Duodenal mucosa (tissue), 2 donors: ENCODE results near the gene DCST2.
A peak's percentile ranks its signal among the peaks of the same experiment; 100 is the strongest.

Source experiments
- H3K27ac ChIP-seq: one replicate; pipeline ENCODE4 v1.7.0; 2013; ENCODE audit warnings: low read depth, low read length
- H3K27me3 ChIP-seq, 2 donors: one replicate each; pipeline ENCODE4 v1.7.0; 2013; ENCODE audit warnings: low read length in 2 of 2, control low read depth in 1 of 2; ENCODE audit not compliant: insufficient read depth in 2 of 2, control insufficient read depth in 1 of 2
- H3K36me3 ChIP-seq, 2 donors: one replicate each; pipeline ENCODE4 v1.7.0; 2013; ENCODE audit warnings: low read length in 2 of 2, control low read depth in 1 of 2; ENCODE audit not compliant: insufficient read depth in 2 of 2, control insufficient read depth in 1 of 2
- H3K4me1 ChIP-seq, 2 donors: one replicate each; pipeline ENCODE4 v1.7.0; 2013; ENCODE audit warnings: low read length in 2 of 2, control low read depth in 1 of 2; ENCODE audit not compliant: insufficient read depth in 2 of 2, control insufficient read depth in 1 of 2
- H3K4me3 ChIP-seq, 2 donors: one replicate each; pipeline ENCODE4 v1.7.0; 2013; ENCODE audit warnings: low read length in 2 of 2, low read depth in 1 of 2
- H3K9ac ChIP-seq, 2 donors: one replicate each; pipeline ENCODE4 v1.7.0; 2013; ENCODE audit warnings: low read length in 2 of 2, low read depth in 1 of 2
- H3K9me3 ChIP-seq, 2 donors: one replicate each; pipeline ENCODE4 v1.7.0; 2013; ENCODE audit warnings: low read length in 2 of 2, control low read depth in 1 of 2; ENCODE audit not compliant: control insufficient read depth in 1 of 2

DCST2 gene

GRCh38 chr1:155026588-155026987 is 7.0 kb downstream of the DCST2 start:
- Histone ChIP-seq H3K9me3 (no peaks in the 10 kb centered on the region), H3K4me1 (peaks cover 7 to 10% of the 10 kb centered on the region in 2 donors), H3K27ac (no peak overlapping the region), H3K36me3 (no peaks in the 10 kb centered on the region), H3K9ac (no peak overlapping the region), H3K4me3 (no peak overlapping the region), H3K27me3 (no peaks in the 10 kb centered on the region)

GRCh38 chr1:155026154-155026553 is 7.4 kb downstream of the DCST2 start:
- Histone ChIP-seq H3K27me3 (no peaks in the 10 kb centered on the region), H3K27ac (no peak overlapping the region), H3K9me3 (no peaks in the 10 kb centered on the region), H3K36me3 (no peaks in the 10 kb centered on the region), H3K9ac (no peak overlapping the region), H3K4me1 (peaks cover 7 to 10% of the 10 kb centered on the region in 2 donors), H3K4me3 (no peak overlapping the region)

GRCh38 chr1:155024315-155024714 is 9.3 kb downstream of the DCST2 start:
- no peaks in the 10 kb centered on the region for H3K27me3 ChIP-seq
- H3K9ac ChIP-seq, result no peak overlapping the region
- peaks cover 0 to under 1% of the 10 kb centered on the region in 2 donors for H3K36me3 ChIP-seq
- no peak overlapping the region for H3K27ac ChIP-seq
- H3K4me1 ChIP-seq, result peaks cover 7 to 10% of the 10 kb centered on the region in 2 donors
- H3K4me3 ChIP-seq, result no peak overlapping the region
- no peaks in the 10 kb centered on the region for H3K9me3 ChIP-seq

- Histone ChIP-seq H3K9me3 (no peaks in the 10 kb centered on the region), H3K36me3 (peaks cover 6 to 7% of the 10 kb centered on the region in 2 donors), H3K27me3 (no peaks in the 10 kb centered on the region), H3K27ac (no peak overlapping the region), H3K4me3 (no peak overlapping the region), H3K4me1 (peaks cover 10 to 13% of the 10 kb centered on the region in 2 donors), H3K9ac (no peak overlapping the region)
Observed at GRCh38 chr1:155023627-155024026, 10.0 kb downstream of the DCST2 start.

GRCh38 chr1:155022927-155023236 is 10.7 kb downstream of the DCST2 start:
- peaks cover 9 to 10% of the 10 kb centered on the region in 2 donors for H3K36me3 ChIP-seq
- no peaks in the 10 kb centered on the region for H3K27me3 ChIP-seq
- H3K4me1 ChIP-seq, result peaks cover 13 to 20% of the 10 kb centered on the region in 2 donors
- no peak overlapping the region for H3K27ac ChIP-seq
- H3K4me3 ChIP-seq, result no peak overlapping the region
- no peaks in the 10 kb centered on the region for H3K9me3 ChIP-seq
- H3K9ac ChIP-seq, result no peak overlapping the region

GRCh38 chr1:155022136-155022926 is 11.2 kb downstream of the DCST2 start:
- H3K9me3 ChIP-seq, result no peaks in the 10 kb centered on the region
- H3K9ac ChIP-seq, result no peak overlapping the region
- no peak overlapping the region for H3K4me3 ChIP-seq
- H3K27me3 ChIP-seq, result no peaks in the 10 kb centered on the region
- H3K4me1 ChIP-seq, result peaks cover 17 to 24% of the 10 kb centered on the region in 2 donors
- H3K36me3 ChIP-seq, result peaks cover 9 to 10% of the 10 kb centered on the region in 2 donors
- H3K27ac ChIP-seq, result no peak overlapping the region

GRCh38 chr1:155019377-155020245 is 14.0 kb downstream of the DCST2 start:
- Histone ChIP-seq H3K9me3 (no peaks in the 10 kb centered on the region), H3K27me3 (no peaks in the 10 kb centered on the region), H3K4me3 (no peak overlapping the region), H3K36me3 (peaks cover 27 to 31% of the 10 kb centered on the region in 2 donors), H3K4me1 (peaks cover 42 to 46% of the 10 kb centered on the region in 2 donors), H3K9ac (no peak overlapping the region), H3K27ac (no peak overlapping the region)

- H3K9ac ChIP-seq, result no peak overlapping the region
- H3K9me3 ChIP-seq, result no peaks in the 10 kb centered on the region
- H3K27me3 ChIP-seq, result no peaks in the 10 kb centered on the region
- H3K4me3 ChIP-seq, result no peak overlapping the region
- H3K36me3 ChIP-seq, result peaks cover 35 to 39% of the 10 kb centered on the region in 2 donors
- no peak overlapping the region for H3K27ac ChIP-seq
- peaks cover 51 to 54% of the 10 kb centered on the region in 2 donors for H3K4me1 ChIP-seq
Observed at GRCh38 chr1:155018617-155019348, 14.8 kb downstream of the DCST2 start.

- H3K27ac ChIP-seq, result peak overlapping the region; percentile 82
- H3K9ac ChIP-seq, result peak overlapping the region; percentile 36 to 79
- H3K4me3 ChIP-seq, result peak overlapping the region; percentile 58 to 60
- no peaks in the 10 kb centered on the region for H3K9me3 ChIP-seq
- peaks cover 39 to 40% of the 10 kb centered on the region in 2 donors for H3K36me3 ChIP-seq
- no peaks in the 10 kb centered on the region for H3K27me3 ChIP-seq
- H3K4me1 ChIP-seq, result peaks cover 52 to 58% of the 10 kb centered on the region in 2 donors
Observed at GRCh38 chr1:155017946-155018316, 15.7 kb downstream of the DCST2 start.
